Neural progenitor cell (in vitro differentiated cells): Measurements from ENCODE around the gene KCNA5. TPM values are rescaled to one million over a fixed set of nuclear protein-coding genes. Genes with fewer than 3 reads are reported as not detected.

Experiments used
- DNase-seq: peaks from one replicate; pipeline ENCODE4 v3.0.0-alpha.2; 2016; ENCODE audit warnings: low spot score
- H2AFZ ChIP-seq: fragments of 200-600 bp; sonication (generic); replicated peaks from 2 replicates; pipeline ENCODE4 v1.6.1; 2016; ENCODE audit warnings: antibody characterized with exemption
- H3F3A ChIP-seq: fragments of 200-600 bp; sonication (generic); 2 replicates; pipeline ENCODE4 v1.6.1; 2016; ENCODE audit warnings: antibody characterized with exemption, low read depth
- H3K27ac ChIP-seq: fragments of 200-600 bp; sonication (generic); 2 replicates; pipeline ENCODE4 v1.5.1; 2016; ENCODE audit warnings: mild to moderate bottlenecking
- H3K27me3 ChIP-seq: fragments of 200-600 bp; sonication (generic); 2 replicates; pipeline ENCODE4 v1.6.1; 2016; ENCODE audit warnings: mild to moderate bottlenecking, moderate library complexity
- H3K36me3 ChIP-seq: fragments of 200-600 bp; sonication (generic); 2 replicates; pipeline ENCODE4 v1.5.1; 2016
- H3K4me1 ChIP-seq: fragments of 200-600 bp; sonication (generic); 2 replicates; pipeline ENCODE4 v1.6.1; 2016; ENCODE audit warnings: mixed run types
- H3K4me2 ChIP-seq: fragments of 200-600 bp; sonication (generic); 2 replicates; pipeline ENCODE4 v1.6.1; 2016
- H3K4me3 ChIP-seq: fragments of 200-600 bp; sonication (generic); 2 replicates; pipeline ENCODE4 v1.5.1; 2016
- H3K79me2 ChIP-seq: fragments of 200-600 bp; sonication (generic); 2 replicates; pipeline ENCODE4 v1.6.1; 2016; ENCODE audit warnings: low read depth
- H3K9ac ChIP-seq: fragments of 200-600 bp; sonication (generic); 2 replicates; pipeline ENCODE4 v1.6.1; 2016
- H3K9me3 ChIP-seq: fragments of 200-600 bp; sonication (generic); 2 replicates; pipeline ENCODE4 v1.5.1; 2016; ENCODE audit warnings: low read depth
- H4K20me1 ChIP-seq: fragments of 200-600 bp; sonication (generic); 2 replicates; pipeline ENCODE4 v1.6.1; 2016; ENCODE audit warnings: low read depth
- H3K27ac Mint-ChIP-seq: 3 replicates; pipeline ENCODE4 v1.8.0; 2021; ENCODE audit warnings: mixed read lengths
- H3K27me3 Mint-ChIP-seq: 2 replicates; pipeline ENCODE4 v1.8.0; 2022; ENCODE audit warnings: low read depth, mild to moderate bottlenecking, inconsistent platforms, moderate library complexity, mixed read lengths; ENCODE audit not compliant: insufficient read depth
- H3K36me3 Mint-ChIP-seq: 3 replicates; pipeline ENCODE4 v1.8.0; 2021; ENCODE audit warnings: mixed read lengths
- H3K4me1 Mint-ChIP-seq: 3 replicates; pipeline ENCODE4 v1.8.0; 2021; ENCODE audit warnings: mixed read lengths
- H3K4me3 Mint-ChIP-seq: 3 replicates; pipeline ENCODE4 v1.8.0; 2021; ENCODE audit warnings: mild to moderate bottlenecking, moderate library complexity, mixed read lengths
- H3K9me3 Mint-ChIP-seq: 3 replicates; pipeline ENCODE4 v1.8.0; 2020; ENCODE audit warnings: mixed read lengths
- CTCF ChIP-seq: fragments of 200-600 bp; sonication (generic); IDR thresholded peaks from 2 replicates; pipeline ENCODE4 v1.5.1; 2017; ENCODE audit warnings: antibody characterized with exemption, mild to moderate bottlenecking
- EZH2 ChIP-seq: fragments of 200-600 bp; sonication (generic); IDR thresholded peaks from 2 replicates; pipeline ENCODE4 v1.6.1; 2017; ENCODE audit warnings: antibody characterized with exemption, mild to moderate bottlenecking, moderate library complexity
- EZH2phosphoT487 ChIP-seq: fragments of 200-600 bp; sonication (generic); IDR thresholded peaks from 2 replicates; pipeline ENCODE4 v1.6.1; 2017; ENCODE audit warnings: antibody characterized with exemption
- total RNA-seq: library from RNA; depleted of rRNA; stranded (reverse); fragments of >200 nt; gene quantifications from 2 replicates; pipeline ENCODE4 v1.2.3, GENCODE V29; 2015; ENCODE audit warnings: low replicate concordance

KCNA5 gene
- total RNA-seq, 1 donor from 2014 or later, result 0.19 TPM

GRCh38 chr12:5047729-5048128 is 4.0 kb downstream of the KCNA5 start:
- no peak overlapping the region for H2AFZ ChIP-seq
- H3K36me3 Mint-ChIP-seq, result peaks cover 3% of the 10 kb centered on the region
- TF ChIP-seq CTCF (no peak), EZH2phosphoT487 (no peak), EZH2 (no peak)
- H3K4me3 Mint-ChIP-seq, result peak overlapping the region; percentile 67
- H3K27ac Mint-ChIP-seq, result peak overlapping the region; percentile 77
- no peaks in the 10 kb centered on the region for H3K9me3 ChIP-seq
- H3K4me1 Mint-ChIP-seq, result peaks cover 56% of the 10 kb centered on the region
- H3K4me1 ChIP-seq, result peaks cover 33% of the 10 kb centered on the region
- peaks cover 21% of the 10 kb centered on the region for H3K27me3 Mint-ChIP-seq
- no peaks in the 10 kb centered on the region for H3K79me2 ChIP-seq
- no peak overlapping the region for H3K9ac ChIP-seq
- H3K4me2 ChIP-seq, result peak overlapping the region; percentile 71
- H4K20me1 ChIP-seq, result no peaks in the 10 kb centered on the region
- H3K36me3 ChIP-seq, result no peaks in the 10 kb centered on the region
- no peak overlapping the region for H3K27ac ChIP-seq
- peaks cover 37% of the 10 kb centered on the region for H3K27me3 ChIP-seq
- H3K9me3 Mint-ChIP-seq, result peaks cover 7% of the 10 kb centered on the region
- peak overlapping the region; percentile 16 for H3K4me3 ChIP-seq
- DNase-seq, result no peak
- H3F3A ChIP-seq, result peaks cover 21% of the 10 kb centered on the region

- no peak overlapping the region for H2AFZ ChIP-seq
- H3K4me1 Mint-ChIP-seq, result peaks cover 54% of the 10 kb centered on the region
- no peak overlapping the region for H3K4me3 Mint-ChIP-seq
- H3K9me3 ChIP-seq, result no peaks in the 10 kb centered on the region
- no peak overlapping the region for H3K27ac ChIP-seq
- H3K27me3 Mint-ChIP-seq, result peaks cover 10% of the 10 kb centered on the region
- no peaks in the 10 kb centered on the region for H3K36me3 ChIP-seq
- H3K4me1 ChIP-seq, result peaks cover 28% of the 10 kb centered on the region
- H3K4me2 ChIP-seq, result no peak overlapping the region
- H3F3A ChIP-seq, result peaks cover 21% of the 10 kb centered on the region
- H3K9me3 Mint-ChIP-seq, result peaks cover under 1% of the 10 kb centered on the region
- no peak overlapping the region for H3K27ac Mint-ChIP-seq
- no peak for TF ChIP-seq CTCF
- TF ChIP-seq EZH2phosphoT487, result no peak
- no peak for TF ChIP-seq EZH2
- no peaks in the 10 kb centered on the region for H4K20me1 ChIP-seq
- H3K9ac ChIP-seq, result no peak overlapping the region
- H3K79me2 ChIP-seq, result no peaks in the 10 kb centered on the region
- no peak overlapping the region for H3K4me3 ChIP-seq
- peaks cover 9% of the 10 kb centered on the region for H3K27me3 ChIP-seq
- no peak for DNase-seq
- H3K36me3 Mint-ChIP-seq, result peaks cover under 1% of the 10 kb centered on the region
Measured at GRCh38 chr12:5050542-5050941, 6.9 kb downstream of the KCNA5 start.

- Histone ChIP-seq H3F3A (peaks cover 18% of the 10 kb centered on the region), H3K4me3 (no peak overlapping the region), H3K79me2 (no peaks in the 10 kb centered on the region), H3K27ac (no peak overlapping the region), H4K20me1 (no peaks in the 10 kb centered on the region), H3K36me3 (no peaks in the 10 kb centered on the region), H2AFZ (no peak overlapping the region), H3K27me3 (peaks cover under 1% of the 10 kb centered on the region), H3K9ac (no peak overlapping the region), H3K4me1 (peaks cover 28% of the 10 kb centered on the region), H3K9me3 (no peaks in the 10 kb centered on the region), H3K4me2 (no peak overlapping the region)
- Mint-ChIP-seq H3K27me3 (peaks cover 8% of the 10 kb centered on the region), H3K4me3 (no peak overlapping the region), H3K9me3 (no peaks in the 10 kb centered on the region), H3K4me1 (peaks cover 49% of the 10 kb centered on the region), H3K27ac (no peak overlapping the region), H3K36me3 (no peaks in the 10 kb centered on the region)
- DNase-seq, result no peak
- TF ChIP-seq EZH2 (no peak), CTCF (no peak), EZH2phosphoT487 (no peak)
Measured at GRCh38 chr12:5051334-5051733, 7.7 kb downstream of the KCNA5 start.
